Bronchial epithelial cell (primary cell): ENCODE results near the gene ROR2. TPM values are rescaled to one million over a fixed set of nuclear protein-coding genes. Genes with fewer than 3 reads are reported as not detected.
A peak's percentile ranks its signal among the peaks of the same experiment; 100 is the strongest.

Source experiments
- DNase-seq: peaks from one replicate; pipeline ENCODE4 v3.0.0-alpha.2; 2010; ENCODE audit warnings: low read depth
- FAIRE-seq: peaks from 2 replicates; lab custom pipeline; 2011; peaks lifted over from hg19 to GRCh38; lab: Jason Lieb, UNC
- H3K27me3 ChIP-seq: 2 replicates; pipeline ENCODE4 v1.5.1; 2011; ENCODE audit warnings: low read length; ENCODE audit not compliant: control insufficient read depth, insufficient read depth
- H3K36me3 ChIP-seq: 2 replicates; pipeline ENCODE4 v1.5.1; 2011; ENCODE audit warnings: low read length; ENCODE audit not compliant: control insufficient read depth, insufficient read depth
- H3K4me3 ChIP-seq: 2 replicates; pipeline ENCODE4 v1.5.1; 2011; ENCODE audit warnings: mild to moderate bottlenecking, low read depth, low read length, control low read depth
- total RNA-seq: library from RNA; depleted of rRNA; stranded (reverse); fragments of >200 nt; gene quantifications from 2 replicates; pipeline ENCODE4 v1.2.1, GENCODE V29; 2014
- TF ChIP-seq, protein P1 (sequence below): IDR thresholded peaks from 2 replicates; pipeline ENCODE4 v1.5.1; 2011; ENCODE audit warnings: mild to moderate bottlenecking, moderate library complexity, low read length, control low read depth, inconsistent platforms; ENCODE audit not compliant: insufficient read depth, severe bottlenecking

The ROR2 gene
- 0.13 and 0.26 TPM in 2 replicates for total RNA-seq

DNA sequence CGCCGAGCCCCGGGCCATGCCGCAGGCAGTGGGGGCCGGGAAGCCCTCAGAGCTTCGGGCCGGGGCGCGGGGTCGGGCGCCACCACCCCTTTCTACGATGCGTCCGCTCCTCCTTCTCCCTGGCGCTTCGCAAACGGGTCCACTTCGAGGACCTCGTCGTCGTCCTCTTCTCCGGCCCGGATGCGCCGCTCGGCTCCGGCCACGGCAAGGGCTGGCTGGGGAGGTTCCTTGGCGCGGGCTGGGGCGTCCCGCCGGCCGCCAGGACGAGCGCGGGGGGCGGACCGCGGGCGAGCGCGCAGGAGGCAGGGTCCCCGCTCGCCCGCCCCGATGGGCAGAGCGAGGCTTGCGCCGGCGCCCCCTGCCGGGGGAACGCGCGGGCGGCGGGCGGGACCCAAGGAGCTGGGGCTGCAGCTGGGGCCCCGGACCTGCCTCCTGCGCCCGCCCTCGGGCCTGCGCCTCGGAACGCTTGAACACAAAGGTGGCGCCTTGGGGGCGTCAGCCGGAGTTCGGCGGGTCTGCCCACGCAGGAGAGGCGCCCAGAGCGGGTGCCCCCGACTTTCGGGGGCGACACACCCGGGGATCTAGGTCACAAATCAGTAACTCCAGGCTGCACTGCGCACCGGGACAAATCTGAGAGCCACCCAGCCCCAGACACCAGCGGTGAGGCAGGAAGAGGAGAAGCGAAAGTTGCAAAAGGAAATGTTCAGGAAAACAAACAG lies at the start of gene ROR2:
Gene ROR2, minus strand, starts transcription at position 283 of the 719 bp plus-strand sequence.
- FAIRE-seq (no peak), DNase-seq (peak; percentile 9)
- H3K4me3 ChIP-seq = peak within 1 kb of the TSS; percentile 35
- no peaks in the 10 kb centered on the region for H3K36me3 ChIP-seq
- peaks cover 8% of the 10 kb centered on the region for H3K27me3 ChIP-seq
- TF ChIP-seq, protein P1, sequence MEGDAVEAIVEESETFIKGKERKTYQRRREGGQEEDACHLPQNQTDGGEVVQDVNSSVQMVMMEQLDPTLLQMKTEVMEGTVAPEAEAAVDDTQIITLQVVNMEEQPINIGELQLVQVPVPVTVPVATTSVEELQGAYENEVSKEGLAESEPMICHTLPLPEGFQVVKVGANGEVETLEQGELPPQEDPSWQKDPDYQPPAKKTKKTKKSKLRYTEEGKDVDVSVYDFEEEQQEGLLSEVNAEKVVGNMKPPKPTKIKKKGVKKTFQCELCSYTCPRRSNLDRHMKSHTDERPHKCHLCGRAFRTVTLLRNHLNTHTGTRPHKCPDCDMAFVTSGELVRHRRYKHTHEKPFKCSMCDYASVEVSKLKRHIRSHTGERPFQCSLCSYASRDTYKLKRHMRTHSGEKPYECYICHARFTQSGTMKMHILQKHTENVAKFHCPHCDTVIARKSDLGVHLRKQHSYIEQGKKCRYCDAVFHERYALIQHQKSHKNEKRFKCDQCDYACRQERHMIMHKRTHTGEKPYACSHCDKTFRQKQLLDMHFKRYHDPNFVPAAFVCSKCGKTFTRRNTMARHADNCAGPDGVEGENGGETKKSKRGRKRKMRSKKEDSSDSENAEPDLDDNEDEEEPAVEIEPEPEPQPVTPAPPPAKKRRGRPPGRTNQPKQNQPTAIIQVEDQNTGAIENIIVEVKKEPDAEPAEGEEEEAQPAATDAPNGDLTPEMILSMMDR = peak; percentile 41

DNA sequence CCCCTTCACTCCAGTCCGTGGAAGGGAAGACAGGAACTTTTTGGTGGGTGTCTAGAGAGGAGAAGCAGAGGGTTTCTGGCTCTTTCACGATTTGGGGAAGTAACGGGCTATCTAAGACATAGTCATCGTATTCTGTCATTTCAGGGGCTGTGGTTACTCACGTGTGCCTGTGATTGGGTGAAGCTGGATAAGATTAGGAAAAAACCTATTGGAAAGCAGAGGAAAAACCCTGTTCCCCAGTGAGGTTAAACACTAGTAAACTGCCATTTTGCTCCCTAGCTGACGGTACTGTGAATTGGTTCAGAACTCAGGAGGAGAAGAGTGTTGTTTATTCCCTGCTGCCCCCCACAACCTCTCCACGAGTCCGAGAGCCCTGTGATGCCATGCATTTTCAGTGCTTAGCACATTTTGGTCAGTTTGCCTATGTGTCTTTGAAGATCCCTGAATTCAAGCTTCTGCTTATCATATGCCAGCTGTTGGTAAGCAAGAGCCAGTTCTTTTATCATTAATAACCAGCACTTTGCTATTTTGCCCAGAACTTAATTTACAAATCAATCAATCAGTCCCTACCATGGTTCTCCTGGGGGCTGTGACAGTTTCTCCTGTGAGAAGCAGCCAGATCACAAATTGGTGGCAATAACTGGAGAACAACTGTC lies 45.1 kb upstream of the ROR2 start:
- FAIRE-seq = no peak
- Histone ChIP-seq H3K27me3 (peaks cover 7% of the 10 kb centered on the region), H3K36me3 (no peaks in the 10 kb centered on the region), H3K4me3 (no peak overlapping the region)
- TF ChIP-seq, protein P1 = no peak
- no peak for DNase-seq

DNA sequence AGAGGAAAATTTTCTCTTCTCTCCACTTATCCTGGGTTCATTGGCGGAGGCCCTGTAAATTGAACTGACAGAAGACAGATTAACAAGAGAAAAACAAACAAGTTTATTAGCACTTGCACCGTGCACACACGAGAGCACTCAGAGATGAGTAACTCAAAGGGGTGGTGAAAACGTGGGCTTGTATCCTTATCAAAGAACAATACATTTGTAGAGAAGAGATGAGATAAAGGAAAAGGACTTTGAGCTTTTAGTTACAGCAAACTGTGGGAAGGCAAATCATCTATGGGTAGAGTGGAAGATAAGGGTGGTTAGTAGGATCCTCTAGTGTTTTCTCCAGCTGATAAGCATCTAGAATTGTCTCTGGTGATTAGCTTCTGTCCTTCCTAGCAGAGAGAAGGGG lies 44.4 kb upstream of the ROR2 start:
- no peak for FAIRE-seq
- Histone ChIP-seq H3K36me3 (no peaks in the 10 kb centered on the region), H3K4me3 (no peak overlapping the region), H3K27me3 (peaks cover 7% of the 10 kb centered on the region)
- TF ChIP-seq, protein P1 = no peak
- DNase-seq = no peak

DNA sequence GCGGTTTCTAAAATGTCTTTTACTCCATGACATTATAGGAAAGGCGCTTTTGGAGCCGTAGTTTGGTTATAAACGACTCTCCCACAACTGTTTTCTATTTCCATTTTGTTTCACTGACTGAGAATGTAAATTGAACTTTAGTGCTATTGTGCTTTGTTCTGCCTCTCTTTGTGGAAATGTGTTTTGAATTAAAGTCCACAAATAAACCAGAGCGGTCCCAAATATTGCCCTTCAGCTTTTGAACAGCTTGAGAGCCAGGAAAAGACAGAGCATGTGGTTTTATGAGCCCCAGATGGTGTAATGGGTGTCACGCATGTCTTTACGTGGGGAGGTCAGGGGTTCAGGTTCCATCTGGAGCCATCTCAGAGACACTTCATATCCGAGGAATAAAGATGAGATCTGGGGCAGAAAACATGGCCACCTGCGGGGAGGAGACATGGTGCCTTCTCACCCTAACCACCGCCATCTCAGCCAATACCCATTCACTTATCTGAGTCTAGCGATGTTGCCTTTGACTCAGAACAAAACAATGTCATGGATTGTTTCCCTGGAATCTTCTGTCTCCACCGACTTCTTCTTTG lies 42.5 kb upstream of the ROR2 start:
- Histone ChIP-seq H3K4me3 (no peak overlapping the region), H3K27me3 (peaks cover 7% of the 10 kb centered on the region), H3K36me3 (no peaks in the 10 kb centered on the region)
- FAIRE-seq (peak; percentile 13), DNase-seq (no peak)
- TF ChIP-seq, protein P1 = no peak

DNA sequence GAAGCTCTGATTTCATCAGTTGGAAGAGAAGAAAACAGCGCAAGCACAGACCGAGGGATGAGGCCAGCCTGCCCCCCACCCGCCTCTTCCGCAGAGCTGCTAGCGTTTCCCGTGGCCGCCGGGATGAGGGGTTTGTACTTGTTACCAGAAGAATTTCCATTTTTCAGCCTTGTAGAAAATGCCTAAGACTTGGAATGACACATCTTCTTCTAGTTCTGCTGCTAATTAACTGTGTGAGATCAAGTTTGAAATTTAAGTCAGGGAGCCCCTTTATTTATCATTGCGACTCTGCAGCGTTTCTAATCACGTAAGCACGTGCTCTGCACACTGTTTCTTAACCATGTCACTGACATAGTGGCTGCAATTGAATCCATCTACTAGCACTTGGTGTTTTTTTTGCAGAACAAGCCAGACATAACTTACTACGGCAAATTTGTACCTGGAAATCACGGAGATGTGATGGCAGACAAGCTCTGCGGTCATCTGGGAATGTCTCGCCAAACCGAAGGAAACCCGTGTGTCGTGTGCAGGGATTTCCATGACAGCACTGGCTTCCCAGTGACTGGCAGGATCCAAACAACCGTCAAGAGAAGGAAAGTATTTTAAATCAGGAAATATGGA lies 41.8 kb upstream of the ROR2 start:
- peaks cover 7% of the 10 kb centered on the region for H3K27me3 ChIP-seq
- H3K4me3 ChIP-seq = no peak overlapping the region
- DNase-seq (no peak), FAIRE-seq (no peak)
- TF ChIP-seq, protein P1 = no peak
- no peaks in the 10 kb centered on the region for H3K36me3 ChIP-seq
